K562 (cell line): Measurements from ENCODE around the gene TSPAN18. TPM values are rescaled to one million over a fixed set of nuclear protein-coding genes. Genes with fewer than 3 reads are reported as not detected.

ENCODE experiments used
- ATAC-seq: fragments of 200-7000 bp; cut with Tn5 transposase; 3 replicates; pipeline ENCODE4 v1.9.1; 2020; ENCODE audit warnings: moderate library complexity
- BruUV-seq: library from RNA; stranded (reverse); fragments of 400-500 nt; replicated peaks from 2 replicates; lab custom pipeline; 2021; lab: Mats Ljungman, UMichigan
- CTCF ChIA-PET: fragments of 300-600 bp; formaldehyde crosslinking; extraction: SDS; loops from one replicate; lab custom pipeline; 2021; ENCODE audit warnings: low intra/inter-chr PET ratio; lab: Yijun Ruan, JAX
- POLR2A ChIA-PET: fragments of 300-600, 350-650 bp; sonication (Branson Sonifier 250); formaldehyde crosslinking; extraction: SDS; loops from one replicate; lab custom pipeline; 2021; ENCODE audit warnings: antibody characterized with exemption, inconsistent platforms; lab: Yijun Ruan, JAX
- DNase-seq, 4 experiments: peaks; one replicate each; pipeline versions ENCODE4 v3.0.0 to v3.0.0-alpha.2; 2011 to 2018; ENCODE audit warnings: low spot score in 3 of 4, mixed read lengths in 3 of 4; ENCODE audit errors: extremely low read depth in 1 of 4
- FAIRE-seq: peaks from 2 replicates; lab custom pipeline; 2011; peaks lifted over from hg19 to GRCh38; lab: Jason Lieb, UNC
- H2AFZ ChIP-seq: 2 replicates; pipeline ENCODE4 v1.6.0; 2011; ENCODE audit warnings: low read depth, low read length, control low read depth, inconsistent platforms
- H3K27ac ChIP-seq: fragments of 200-600 bp; 3 replicates; pipeline ENCODE4 v1.8.0; 2011; ENCODE audit warnings: low read depth, mild to moderate bottlenecking, control low read depth, inconsistent platforms, low read length, moderate library complexity, mixed read lengths; ENCODE audit errors: extremely low read depth
- H3K27me3 ChIP-seq, 2 experiments: fragments of 300-600 bp in 1 of 2; 2 replicates in 1 of 2; 3 replicates in 1 of 2; pipeline versions ENCODE4 v1.6.0 to v1.8.0; 2011; ENCODE audit warnings: inconsistent platforms in 2 of 2, low read length in 2 of 2, mild to moderate bottlenecking in 1 of 2, mixed read lengths in 1 of 2, moderate library complexity in 1 of 2; ENCODE audit not compliant: control insufficient read depth in 2 of 2, insufficient read depth in 2 of 2
- H3K36me3 ChIP-seq: fragments of 300-600 bp; 3 replicates; pipeline ENCODE4 v1.8.0; 2011; ENCODE audit warnings: mild to moderate bottlenecking, low read length, inconsistent platforms; ENCODE audit not compliant: control insufficient read depth, insufficient read depth
- H3K4me1 ChIP-seq, 2 experiments: fragments of 200-600 bp in 1 of 2; replicated peaks in 1 of 2; 2 replicates in 1 of 2; 3 replicates in 1 of 2; pipeline versions ENCODE4 v1.5.1 to v1.8.0; 2011; ENCODE audit warnings: inconsistent platforms in 2 of 2, low read length in 2 of 2, mild to moderate bottlenecking in 1 of 2, mixed read lengths in 1 of 2, moderate library complexity in 1 of 2; ENCODE audit not compliant: control insufficient read depth in 2 of 2, insufficient read depth in 2 of 2
- H3K4me2 ChIP-seq: 2 replicates; pipeline ENCODE4 v1.6.1; 2011; ENCODE audit warnings: low read length, control low read depth, inconsistent platforms, mixed read lengths; ENCODE audit not compliant: insufficient read depth
- H3K4me3 ChIP-seq: fragments of 200-600 bp; sonication (generic), shearing (Covaris generic); 2 replicates; pipeline ENCODE4 v1.5.1; 2016; ENCODE audit warnings: control low read depth, inconsistent platforms
- H3K79me2 ChIP-seq: fragments of 200-600 bp; 3 replicates; pipeline ENCODE4 v1.8.0; 2011; ENCODE audit warnings: low read length, inconsistent platforms; ENCODE audit not compliant: control insufficient read depth, insufficient read depth
- H3K9ac ChIP-seq, 2 experiments: 2 replicates each; pipeline versions ENCODE4 v1.6.0 to v1.6.1; 2011; ENCODE audit warnings: low read depth in 2 of 2, low read length in 2 of 2, control low read depth in 1 of 2, inconsistent platforms in 1 of 2, mild to moderate bottlenecking in 1 of 2, mixed read lengths in 1 of 2; ENCODE audit not compliant: insufficient read depth in 1 of 2
- H3K9me1 ChIP-seq: one replicate; pipeline ENCODE4 v1.6.0; 2011; ENCODE audit warnings: inconsistent platforms, mild to moderate bottlenecking, low read length, moderate library complexity; ENCODE audit not compliant: control insufficient read depth, insufficient read depth
- H3K9me3 ChIP-seq: replicated peaks from 2 replicates; pipeline ENCODE4 v1.5.1; 2011; ENCODE audit warnings: low read depth, low read length, inconsistent platforms; ENCODE audit not compliant: control insufficient read depth, insufficient read depth
- H4K20me1 ChIP-seq: replicated peaks from 2 replicates; pipeline ENCODE4 v1.6.1; 2011; ENCODE audit warnings: low read length, inconsistent platforms, mixed read lengths; ENCODE audit not compliant: control insufficient read depth, insufficient read depth
- BCOR ChIP-seq: fragments of 450-650 bp; IDR thresholded peaks from 2 replicates; pipeline ENCODE4 v1.6.1; 2016
- KLF6 ChIP-seq: fragments of 250-450 bp; sonication (Bioruptor Pico); IDR thresholded peaks from 2 replicates; pipeline ENCODE4 v1.4.0; 2020; ENCODE audit warnings: mild to moderate bottlenecking, moderate library complexity, borderline replicate concordance
- NUFIP1 ChIP-seq: fragments of 450-650 bp; IDR thresholded peaks from 2 replicates; pipeline ENCODE4 v1.6.1; 2018; ENCODE audit not compliant: partially characterized antibody
- PRPF4 ChIP-seq: fragments of 200-400 bp; formaldehyde crosslinking; IDR thresholded peaks from one replicate; pipeline ENCODE4 v1.6.1; 2017; ENCODE audit warnings: low read length, low read depth, mild to moderate bottlenecking; ENCODE audit not compliant: insufficient read depth, poor library complexity, severe bottlenecking
- RBM25 ChIP-seq: fragments of 200-400 bp; formaldehyde crosslinking; IDR thresholded peaks from 2 replicates; pipeline ENCODE4 v1.6.1; 2018; ENCODE audit warnings: low read length, low read depth, moderate library complexity; ENCODE audit not compliant: severe bottlenecking
- WGBS: fragments of 100-300 bp; shearing (Covaris generic); methylation state at CpG from one replicate; pipeline ENCODE4 v1.1.6; 2016; ENCODE audit warnings: low coverage, mixed read lengths; ENCODE audit not compliant: insufficient coverage; ENCODE audit errors: missing lambda C conversion rate; 5-methylcytosine and 5-hydroxymethylcytosine counted together
- in situ Hi-C: fragments of 300-500 bp; cut with MboI; formaldehyde crosslinking; loops from 4 replicates; pipeline ENCODE4 v1.15.0; 2018; ENCODE audit warnings: inconsistent platforms, mixed read lengths
- intact Hi-C: fragments of 100-400 bp; cut with micrococcal nuclease; formaldehyde crosslinking; loops from 2 replicates; pipeline ENCODE4 v1.14.2; 2022
- polyA plus RNA-seq, 8 experiments: library from polyadenylated mRNA; depleted of rRNA in 4 of 8; stranded (reverse) in 5 of 8; unstranded in 3 of 8; fragments of >200 nt; fragmentation: Nextera tagmentation in 2 of 8; fragmentation: Illumina TruSeq in 1 of 8; extraction: Ambion mirVana in 2 of 8; extraction: Trizol in 1 of 8; gene quantifications; 2 replicates each; pipeline versions ENCODE4 v1.2.1 to v1.2.3, GENCODE V29; 2011 to 2014; ENCODE audit warnings: inconsistent platforms in 1 of 8, missing spikeins in 1 of 8
- total RNA-seq, 7 experiments: library from RNA; depleted of rRNA in 6 of 7; stranded (reverse); fragments of >200 nt in 6 of 7; fragmentation: Illumina TruSeq in 2 of 7; extraction: Trizol in 2 of 7; gene quantifications; 2 replicates each; pipeline versions ENCODE4 v1.2.1 to v1.2.3, GENCODE V29; 2011 to 2021; ENCODE audit warnings: low replicate concordance in 1 of 7
- TF ChIP-seq, protein P1 (sequence below), 2 experiments: fragments of 450-650 bp; IDR thresholded peaks; 2 replicates each; pipeline ENCODE4 v1.6.1; 2016; ENCODE audit warnings: mild to moderate bottlenecking in 2 of 2, borderline replicate concordance in 1 of 2, low read depth in 1 of 2, moderate library complexity in 1 of 2

Gene TSPAN18
- total and polyA plus RNA-seq, 9 of the 15 experiments (the other 6 are each of a cell fraction or from before 2014, with no cell fraction given), result 0.17 to 0.35 (median 0.22) TPM; not detected in 4

DNA sequence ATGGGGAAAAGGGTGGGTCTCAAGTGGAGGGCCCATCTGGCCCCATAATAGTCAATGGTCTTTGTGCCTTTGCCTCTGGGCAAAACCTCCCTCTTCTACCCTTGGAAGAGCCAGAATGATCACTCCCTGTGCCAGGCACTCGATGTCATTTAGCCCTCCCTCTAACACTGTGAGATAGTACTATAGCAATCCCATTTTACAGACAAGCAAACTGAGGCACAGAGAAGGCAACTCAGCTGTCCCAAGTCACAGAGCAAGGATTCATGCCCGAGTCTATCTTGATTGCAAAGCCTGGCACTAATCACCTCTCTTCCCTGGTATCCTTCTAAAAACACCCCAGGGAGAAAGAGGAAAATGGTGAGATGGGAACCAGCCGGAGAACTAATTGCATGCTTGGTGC is 147.5 kb downstream of the TSPAN18 start:
- no peak overlapping the region for H3K4me3 ChIP-seq
- ATAC-seq, result no peak
- POLR2A ChIA-PET, result no interaction called here
- no peak overlapping the region for H2AFZ ChIP-seq
- intact Hi-C loops (no loop called here), in situ Hi-C loops (no loop called here)
- H3K4me1 ChIP-seq, result peaks cover 0 to 3% of the 10 kb centered on the region in 2 experiments; a peak in 1 of 5 replicates
- H3K9me1 ChIP-seq, result no peaks in the 10 kb centered on the region
- H3K27me3 ChIP-seq, result peaks cover 8 to 43% of the 10 kb centered on the region in 2 experiments; a peak in 4 of 5 replicates
- CTCF ChIA-PET, result no interaction called here
- no peak for DNase-seq
- WGBS, result 0% methylated on average over 3 of the region's 3 CpGs
- H3K27ac ChIP-seq, result no peak overlapping the region
- no peak overlapping the region for H3K9ac ChIP-seq
- H3K4me2 ChIP-seq, result no peak overlapping the region
- no peak for FAIRE-seq
- BruUV-seq, result no TSS peak
- H3K36me3 ChIP-seq, result no peaks in the 10 kb centered on the region
- peaks cover 4% of the 10 kb centered on the region; the same call in 1 of the 2 replicates for H4K20me1 ChIP-seq
- H3K9me3 ChIP-seq, result no peaks in the 10 kb centered on the region
- peak; percentile 78 for TF ChIP-seq RBM25
- 0 out of 2 replicates have a peak, but pooled peaks have one; percentile 24 for TF ChIP-seq BCOR
- TF ChIP-seq, protein P1, sequence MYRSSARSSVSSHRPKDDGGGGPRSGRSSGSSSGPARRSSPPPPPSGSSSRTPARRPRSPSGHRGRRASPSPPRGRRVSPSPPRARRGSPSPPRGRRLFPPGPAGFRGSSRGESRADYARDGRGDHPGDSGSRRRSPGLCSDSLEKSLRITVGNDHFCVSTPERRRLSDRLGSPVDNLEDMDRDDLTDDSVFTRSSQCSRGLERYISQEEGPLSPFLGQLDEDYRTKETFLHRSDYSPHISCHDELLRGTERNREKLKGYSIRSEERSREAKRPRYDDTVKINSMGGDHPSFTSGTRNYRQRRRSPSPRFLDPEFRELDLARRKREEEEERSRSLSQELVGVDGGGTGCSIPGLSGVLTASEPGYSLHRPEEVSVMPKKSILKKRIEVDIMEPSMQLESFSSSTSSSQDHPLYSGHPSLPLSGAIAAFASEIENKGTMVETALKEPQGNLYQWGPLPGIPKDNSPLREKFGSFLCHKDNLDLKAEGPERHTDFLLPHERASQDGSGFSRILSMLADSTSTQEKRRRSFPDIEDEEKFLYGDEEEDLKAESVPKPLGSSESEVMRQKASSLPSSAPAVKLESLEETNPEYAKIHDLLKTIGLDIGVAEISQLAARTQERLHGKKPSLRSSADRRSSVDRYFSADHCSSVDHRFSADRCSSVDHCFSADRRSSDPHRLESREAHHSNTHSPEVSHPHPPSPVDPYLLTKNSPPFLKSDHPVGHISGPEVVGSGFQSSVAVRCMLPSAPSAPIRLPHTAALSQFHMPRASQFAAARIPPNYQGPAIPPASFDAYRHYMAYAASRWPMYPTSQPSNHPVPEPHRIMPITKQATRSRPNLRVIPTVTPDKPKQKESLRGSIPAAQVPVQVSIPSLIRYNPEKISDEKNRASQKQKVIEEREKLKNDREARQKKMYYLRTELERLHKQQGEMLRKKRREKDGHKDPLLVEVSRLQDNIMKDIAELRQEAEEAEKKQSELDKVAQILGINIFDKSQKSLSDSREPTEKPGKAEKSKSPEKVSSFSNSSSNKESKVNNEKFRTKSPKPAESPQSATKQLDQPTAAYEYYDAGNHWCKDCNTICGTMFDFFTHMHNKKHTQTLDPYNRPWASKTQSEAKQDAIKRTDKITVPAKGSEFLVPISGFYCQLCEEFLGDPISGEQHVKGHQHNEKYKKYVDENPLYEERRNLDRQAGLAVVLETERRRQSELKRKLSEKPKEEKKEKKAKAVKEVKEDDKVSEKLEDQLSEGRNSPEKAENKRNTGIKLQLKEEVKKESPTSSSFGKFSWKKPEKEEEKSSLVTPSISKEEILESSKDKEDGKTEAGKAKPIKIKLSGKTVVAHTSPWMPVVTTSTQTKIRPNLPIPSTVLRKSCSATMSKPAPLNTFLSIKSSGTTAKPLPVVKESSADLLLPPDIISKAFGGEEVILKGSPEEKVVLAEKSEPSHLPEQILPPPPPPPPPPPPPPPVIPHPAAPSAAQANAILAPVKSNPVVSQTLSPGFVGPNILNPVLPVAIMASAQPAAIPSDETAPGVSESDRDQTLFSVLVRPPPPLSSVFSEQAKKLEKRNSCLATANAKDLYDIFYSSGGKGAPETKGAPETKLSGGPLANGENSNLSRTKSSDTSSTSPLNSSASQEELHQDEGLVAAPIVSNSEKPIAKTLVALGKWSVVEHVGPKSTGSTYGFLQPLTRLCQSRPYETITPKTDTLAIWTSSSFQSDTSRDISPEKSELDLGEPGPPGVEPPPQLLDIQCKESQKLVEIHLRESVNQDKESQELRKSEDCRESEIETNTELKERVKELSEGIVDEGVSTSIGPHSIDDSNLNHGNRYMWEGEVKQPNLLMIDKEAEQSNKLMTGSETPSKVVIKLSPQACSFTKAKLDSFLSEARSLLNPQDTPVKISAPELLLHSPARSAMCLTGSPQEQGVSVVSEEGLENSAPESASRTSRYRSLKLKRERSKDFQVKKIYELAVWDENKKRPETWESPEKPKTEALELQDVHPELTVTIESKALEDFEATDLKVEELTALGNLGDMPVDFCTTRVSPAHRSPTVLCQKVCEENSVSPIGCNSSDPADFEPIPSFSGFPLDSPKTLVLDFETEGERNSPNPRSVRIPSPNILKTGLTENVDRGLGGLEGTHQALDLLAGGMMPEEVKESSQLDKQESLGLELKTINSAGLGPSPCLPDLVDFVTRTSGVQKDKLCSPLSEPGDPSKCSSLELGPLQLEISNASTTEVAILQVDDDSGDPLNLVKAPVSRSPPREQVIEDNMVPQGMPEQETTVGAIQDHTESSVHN (IDR thresholded peaks at IDR 0.05; ENCODE audit: borderline replicate concordance in 1 of 2, low read depth in 1 of 2), result no peak
- no peak for TF ChIP-seq KLF6 (CRISPR knock-in tag)
- TF ChIP-seq NUFIP1, result no peak
- no peak for TF ChIP-seq PRPF4
- no peaks in the 10 kb centered on the region for H3K79me2 ChIP-seq
